ENCODE measurements around the gene NINL.
"Not testable (repeated sequence)": the region's sequence is repeated elsewhere in the genome, so short reads cannot be mapped to it uniquely, and the experiment has no call there.

Gene NINL

GRCh38 chr20:25503936-25504335 is 81.4 kb downstream of the NINL start:
- no peak for DNase-seq (ENCODE audit: low read depth in 2 of 3, low spot score in 1 of 3)

DNA sequence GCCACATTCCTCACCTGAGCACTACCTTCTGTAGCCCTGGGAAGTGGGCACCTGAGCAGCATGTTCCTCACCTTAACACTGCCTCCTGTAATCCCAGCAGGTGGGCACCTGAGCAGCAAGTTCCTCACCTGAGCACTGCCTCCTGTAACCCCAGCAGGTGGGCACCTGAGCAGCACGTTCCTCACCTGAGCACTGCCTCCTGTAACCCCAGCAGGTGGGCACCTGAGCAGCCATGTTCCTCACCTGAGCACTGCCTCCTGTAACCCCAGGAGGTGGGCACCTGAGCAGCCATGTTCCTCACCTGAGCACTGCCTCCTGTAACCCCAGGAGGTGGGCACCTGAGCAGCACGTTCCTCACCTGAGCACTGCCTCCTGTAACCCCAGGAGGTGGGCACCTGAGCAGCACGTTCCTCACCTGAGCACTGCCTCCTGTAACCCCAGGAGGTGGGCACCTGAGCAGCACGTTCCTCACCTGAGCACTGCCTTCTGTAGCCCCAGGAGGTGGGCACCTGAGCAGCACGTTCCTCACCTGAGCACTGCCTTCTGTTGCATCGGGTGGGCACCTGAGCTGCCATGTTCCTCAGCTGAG is 82.2 kb downstream of the NINL start:
- not testable (repeated sequence) for DNase-seq (ENCODE audit: low read depth in 2 of 3, low spot score in 1 of 3)

DNA sequence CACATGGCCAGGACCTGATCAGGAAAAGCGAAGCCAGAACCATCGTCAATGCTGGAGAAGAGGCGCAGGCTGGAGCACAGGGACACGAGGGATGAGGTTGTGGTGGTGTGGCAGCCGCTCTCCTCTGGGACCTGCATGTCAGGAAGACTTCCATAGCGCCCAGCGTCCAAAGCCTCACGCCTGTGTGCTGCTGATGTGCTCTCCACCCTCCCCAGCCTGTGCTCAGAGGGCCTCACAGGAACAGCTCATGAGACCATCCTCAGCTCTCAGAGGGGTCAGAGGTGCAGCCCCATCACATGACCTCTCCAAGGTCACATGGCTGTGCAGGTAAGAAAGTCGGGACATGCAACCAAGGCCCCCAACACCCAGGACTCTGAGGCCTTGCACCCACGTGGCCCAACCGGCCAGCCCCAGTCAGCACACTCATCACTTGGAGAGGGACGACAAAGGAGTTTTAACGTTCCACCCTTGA is 84.4 kb downstream of the NINL start:
- DNase-seq (ENCODE audit: low read depth in 2 of 3, low spot score in 1 of 3), result no peak

DNA sequence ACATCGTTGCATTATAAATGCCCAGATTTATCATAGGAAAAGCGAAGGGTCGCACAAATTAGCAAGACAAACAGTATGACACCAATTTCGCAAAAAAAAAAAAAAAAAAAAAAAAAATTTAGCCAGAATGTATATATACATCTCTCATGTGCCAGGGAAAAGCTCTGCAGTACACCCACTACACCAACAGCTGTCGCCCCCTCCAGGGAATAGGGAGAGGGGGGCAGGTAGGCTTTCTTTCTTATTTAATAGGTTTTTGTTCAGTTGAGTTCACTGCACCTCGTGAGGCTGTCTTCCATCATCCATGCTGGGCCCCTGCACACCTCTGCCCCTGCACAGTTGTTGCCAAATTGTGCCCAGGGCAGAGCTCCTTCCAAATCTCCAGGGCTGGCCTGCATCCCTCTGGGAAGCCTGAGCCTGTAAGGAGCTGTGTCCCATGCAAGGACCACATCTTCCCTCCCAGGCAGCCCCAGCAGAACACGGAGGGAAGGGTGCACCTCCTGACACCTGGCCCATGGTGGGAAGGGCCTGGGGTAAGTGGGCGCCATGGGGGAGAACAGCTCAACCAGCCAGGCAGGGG is 85.4 kb downstream of the NINL start:
- no peak for DNase-seq (ENCODE audit: low read depth in 2 of 3, low spot score in 1 of 3)

DNA sequence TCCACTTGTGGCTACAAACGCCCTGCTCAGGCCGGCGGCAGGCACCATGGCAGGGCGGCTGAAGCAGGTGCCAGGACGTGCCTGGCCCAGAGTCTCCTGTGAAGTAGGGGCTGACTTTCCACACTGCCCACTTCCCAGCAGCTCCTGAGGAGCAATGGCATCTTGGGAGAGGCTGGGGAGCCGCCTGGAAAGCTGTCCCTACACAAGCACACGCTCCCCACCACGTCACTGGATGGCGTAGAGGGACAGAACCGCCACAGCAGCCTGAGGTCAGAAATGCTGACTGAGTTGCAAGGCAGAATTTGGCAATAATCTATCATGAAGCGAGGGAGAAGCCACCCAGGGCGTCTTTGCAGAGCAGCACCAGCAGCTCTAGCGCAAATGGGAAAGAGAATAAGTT is 86.3 kb downstream of the NINL start:
- no peak for DNase-seq (ENCODE audit: low read depth in 2 of 3, low spot score in 1 of 3)

GRCh38 chr20:25498280-25498606 is 87.1 kb downstream of the NINL start:
- no peak for DNase-seq (ENCODE audit: low read depth in 2 of 3, low spot score in 1 of 3)

DNA sequence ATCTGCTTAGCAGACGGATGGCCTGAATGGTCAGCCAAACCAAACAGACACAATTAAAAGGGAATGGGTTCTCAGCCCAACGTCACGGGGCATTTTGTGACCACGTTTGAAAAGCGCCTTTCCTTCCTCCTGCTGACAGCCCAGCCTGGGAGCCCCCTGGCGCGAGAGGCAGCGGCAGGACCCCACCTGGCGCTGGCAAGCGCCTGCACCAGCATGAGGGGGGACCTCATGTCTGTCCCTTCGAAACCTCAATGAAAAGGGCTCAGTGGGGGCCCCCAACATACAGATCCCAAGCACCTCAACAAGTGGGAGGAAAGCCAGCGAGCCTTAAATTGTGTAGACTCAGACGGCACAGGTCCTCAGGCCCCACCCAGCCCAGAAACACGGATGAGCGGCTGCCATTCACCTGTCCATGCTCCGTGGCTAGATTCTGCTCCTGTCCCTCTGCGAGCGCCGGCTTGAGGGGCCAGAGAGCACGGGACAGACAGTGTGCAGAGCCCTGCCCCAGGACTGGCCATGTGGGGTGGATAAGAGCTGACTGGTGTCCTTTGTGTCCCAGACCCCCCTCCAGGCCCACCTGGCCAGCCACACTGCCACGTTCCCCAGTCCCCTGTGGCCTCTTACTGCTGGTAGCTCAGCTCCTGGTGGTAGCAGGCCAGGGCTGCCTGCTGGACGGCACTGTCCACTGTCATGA is 87.6 kb downstream of the NINL start:
- DNase-seq (ENCODE audit: low read depth in 2 of 3, low spot score in 1 of 3), result no peak

DNA sequence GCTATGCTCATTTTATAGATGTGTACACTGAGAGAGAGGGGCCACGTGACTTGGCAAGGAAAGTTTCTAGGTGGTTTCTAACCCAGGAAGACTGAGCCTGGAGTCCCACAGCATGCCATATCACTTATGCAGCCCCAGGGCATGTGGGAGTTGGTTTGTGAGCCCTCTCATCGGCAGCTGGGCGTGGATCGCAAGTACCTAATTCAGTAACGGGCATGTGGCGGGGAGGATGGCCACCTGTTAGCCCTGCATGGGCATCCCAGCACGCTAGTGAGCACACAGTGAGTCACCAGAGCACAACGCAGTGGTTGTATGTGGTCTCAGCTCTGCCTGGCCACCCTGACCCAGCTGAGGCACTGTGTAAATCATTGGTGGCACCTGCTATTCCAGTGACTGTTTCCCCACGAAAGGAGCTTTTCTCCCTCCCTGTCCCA is 88.3 kb downstream of the NINL start:
- DNase-seq (ENCODE audit: low read depth in 2 of 3, low spot score in 1 of 3), result no peak

DNA sequence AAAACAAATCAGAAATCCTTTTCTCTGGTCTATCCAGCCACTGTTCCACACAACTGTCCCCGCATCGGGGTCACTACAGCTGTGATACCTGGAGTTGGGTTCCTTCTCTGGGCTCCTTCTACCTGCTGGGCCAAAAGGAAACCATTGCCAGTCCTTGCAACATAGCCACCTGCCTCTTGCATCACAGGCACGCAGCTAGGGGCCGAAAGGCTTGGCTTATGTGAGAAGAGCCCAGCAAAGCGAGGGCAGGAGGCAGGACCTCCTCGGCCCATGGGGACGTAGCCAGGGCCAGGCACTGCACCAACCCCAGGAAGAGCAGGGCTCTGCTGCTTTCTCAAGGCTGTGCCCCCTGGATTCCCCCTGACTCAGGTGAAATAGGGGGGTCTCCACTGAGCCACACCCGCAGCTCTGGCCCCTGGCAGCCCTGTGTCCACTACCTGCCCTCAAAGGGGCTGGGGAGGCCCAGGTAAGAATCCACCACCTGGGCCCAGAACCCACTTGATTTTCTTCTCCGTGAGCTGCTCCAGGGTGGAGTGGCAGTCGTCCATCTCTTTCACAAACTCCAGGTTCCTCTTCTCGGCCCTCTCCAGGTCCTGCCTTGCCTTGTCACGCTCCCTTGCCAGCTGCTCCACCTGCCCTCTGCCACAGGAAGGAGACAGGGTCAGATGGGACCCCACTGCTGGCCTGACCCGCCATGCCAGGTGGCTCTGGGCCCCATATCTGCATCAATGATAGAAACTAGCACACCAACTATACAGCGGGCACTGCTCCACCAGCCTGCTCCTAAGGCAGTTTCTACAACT is 89.0 kb downstream of the NINL start:
- DNase-seq (ENCODE audit: low read depth in 2 of 3, low spot score in 1 of 3), result no peak

DNA sequence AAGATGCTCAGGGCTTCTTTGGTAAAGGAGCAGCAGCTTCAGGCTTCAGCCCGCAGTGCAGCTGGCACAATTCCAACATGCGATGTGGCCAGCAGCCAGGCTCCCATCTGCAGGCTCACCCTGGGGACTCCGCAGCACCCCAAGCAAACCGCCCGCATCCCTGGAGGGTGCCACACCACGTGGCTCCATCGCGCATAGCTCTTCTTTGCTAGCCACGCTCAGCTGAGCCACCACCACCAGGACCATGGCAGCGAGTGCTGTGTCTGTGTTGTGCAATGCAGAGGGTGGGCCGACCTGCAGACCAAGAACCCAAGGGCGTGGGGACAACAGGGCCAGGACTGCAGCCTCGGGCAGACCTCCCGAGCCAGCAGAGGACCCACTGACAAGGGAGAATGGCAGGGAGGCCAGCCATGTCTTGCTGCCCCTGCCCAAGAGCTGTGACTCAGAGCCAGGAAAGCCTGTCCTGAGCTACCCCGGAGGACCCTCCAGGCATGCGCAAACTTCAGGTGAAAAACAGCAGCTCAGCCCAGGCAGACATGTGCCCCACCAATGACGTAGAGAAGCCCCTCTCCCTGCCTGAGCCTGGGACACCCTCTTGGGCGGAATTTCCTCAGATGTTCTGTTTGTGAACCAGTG is 90.0 kb downstream of the NINL start:
- DNase-seq (ENCODE audit: low read depth in 2 of 3, low spot score in 1 of 3), result no peak

DNA sequence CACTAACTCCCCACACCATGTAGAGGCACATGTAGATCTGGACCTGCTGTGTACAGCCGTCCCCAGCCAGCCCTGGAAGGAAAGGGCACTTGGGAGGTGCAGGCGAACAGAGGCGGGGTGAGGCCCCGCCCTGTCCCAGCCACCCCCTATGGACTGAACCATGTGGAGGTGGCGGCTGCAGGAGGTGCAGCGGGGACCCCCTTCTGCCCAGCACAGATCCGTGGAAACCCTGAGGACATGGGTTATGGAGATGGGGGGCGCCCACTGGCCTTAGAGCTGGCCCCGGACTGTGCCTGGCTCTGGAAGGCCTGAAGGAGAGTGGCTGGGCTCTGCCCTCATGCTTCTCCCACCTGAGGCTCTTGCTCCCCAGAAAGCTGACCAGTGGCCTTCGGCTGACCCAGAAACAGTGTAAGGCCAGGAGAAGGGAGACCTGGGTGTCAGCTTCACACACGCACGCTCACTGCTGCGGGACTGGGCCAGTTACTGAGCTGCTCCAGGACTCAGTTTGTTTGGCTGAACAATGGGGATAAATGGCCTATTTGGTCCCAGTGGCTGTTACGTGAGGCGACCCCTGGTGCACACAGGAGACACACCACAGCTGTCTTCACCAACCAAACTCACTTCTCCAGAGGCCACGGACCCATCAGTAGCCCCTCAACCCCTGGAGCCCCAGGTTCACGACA is 90.7 kb downstream of the NINL start:
- no peak for DNase-seq (ENCODE audit: low read depth in 2 of 3, low spot score in 1 of 3)

DNA sequence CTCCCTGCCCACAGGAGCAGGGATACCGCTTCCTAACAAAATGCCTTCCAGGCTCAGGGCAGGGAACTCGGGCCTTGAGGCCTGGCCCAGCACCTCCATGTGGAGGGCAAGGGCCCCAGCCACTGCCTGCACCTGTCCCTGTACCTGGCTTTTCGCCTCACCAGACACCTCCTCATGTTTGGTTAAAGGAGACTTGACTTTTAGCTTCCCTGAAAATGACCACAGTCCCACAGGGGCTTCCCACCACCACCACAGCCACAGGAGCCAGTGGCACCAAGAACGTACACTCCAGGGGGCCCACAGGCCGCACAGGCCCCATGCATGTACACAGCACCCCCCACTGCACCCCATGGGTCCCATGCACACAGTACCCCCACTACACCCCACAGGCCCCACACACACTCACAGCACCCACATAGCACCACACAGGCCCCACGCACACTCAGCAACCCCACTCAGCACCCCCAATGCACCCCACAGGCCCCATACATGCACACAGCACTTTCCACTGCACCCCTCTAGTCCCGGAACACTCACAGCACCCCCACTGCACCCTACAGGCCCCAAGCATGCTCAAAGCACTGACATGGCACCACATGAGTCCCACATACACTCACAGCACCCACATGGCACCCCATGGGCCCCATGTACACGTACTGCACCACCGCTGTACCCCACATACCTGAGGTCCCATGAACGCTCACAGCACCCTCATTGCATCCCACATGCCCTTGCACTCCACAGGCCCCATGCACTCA is 91.4 kb downstream of the NINL start:
- no peak for DNase-seq (ENCODE audit: low read depth in 2 of 3, low spot score in 1 of 3)

- DNase-seq (ENCODE audit: low read depth in 2 of 3, low spot score in 1 of 3), result no peak
These were observed 92.2 kb downstream of the NINL start for GRCh38 chr20:25493137-25493536.

DNA sequence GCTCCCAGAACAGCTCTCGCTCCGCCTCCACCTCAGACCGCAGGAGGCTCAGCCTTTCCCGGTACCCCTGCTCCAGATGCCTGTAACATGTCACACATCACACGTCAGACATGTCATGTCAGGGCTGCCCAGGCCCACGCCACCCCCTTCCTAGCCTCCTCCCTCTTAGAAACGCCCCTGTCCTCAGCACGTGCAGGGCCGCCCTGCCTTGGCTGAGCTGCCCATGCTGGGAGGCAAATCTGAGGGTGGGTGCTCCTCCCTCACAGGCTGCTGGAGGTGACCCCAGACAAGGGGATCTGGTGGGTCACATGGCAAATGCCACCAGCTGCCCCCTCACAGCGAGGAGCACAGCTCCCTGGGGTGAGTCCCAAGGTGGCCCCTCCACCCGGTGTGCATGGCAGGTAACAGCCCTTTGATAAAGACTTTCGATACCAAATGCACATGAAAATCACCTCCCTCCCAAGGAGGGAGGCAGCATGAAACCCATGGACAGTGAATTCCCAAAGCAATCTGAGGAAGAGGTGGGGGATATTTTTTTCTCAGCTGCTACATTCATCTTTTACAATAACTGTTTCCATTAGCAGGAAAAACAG is 93.8 kb downstream of the NINL start:
- no peak for DNase-seq (ENCODE audit: low read depth in 2 of 3, low spot score in 1 of 3)

DNA sequence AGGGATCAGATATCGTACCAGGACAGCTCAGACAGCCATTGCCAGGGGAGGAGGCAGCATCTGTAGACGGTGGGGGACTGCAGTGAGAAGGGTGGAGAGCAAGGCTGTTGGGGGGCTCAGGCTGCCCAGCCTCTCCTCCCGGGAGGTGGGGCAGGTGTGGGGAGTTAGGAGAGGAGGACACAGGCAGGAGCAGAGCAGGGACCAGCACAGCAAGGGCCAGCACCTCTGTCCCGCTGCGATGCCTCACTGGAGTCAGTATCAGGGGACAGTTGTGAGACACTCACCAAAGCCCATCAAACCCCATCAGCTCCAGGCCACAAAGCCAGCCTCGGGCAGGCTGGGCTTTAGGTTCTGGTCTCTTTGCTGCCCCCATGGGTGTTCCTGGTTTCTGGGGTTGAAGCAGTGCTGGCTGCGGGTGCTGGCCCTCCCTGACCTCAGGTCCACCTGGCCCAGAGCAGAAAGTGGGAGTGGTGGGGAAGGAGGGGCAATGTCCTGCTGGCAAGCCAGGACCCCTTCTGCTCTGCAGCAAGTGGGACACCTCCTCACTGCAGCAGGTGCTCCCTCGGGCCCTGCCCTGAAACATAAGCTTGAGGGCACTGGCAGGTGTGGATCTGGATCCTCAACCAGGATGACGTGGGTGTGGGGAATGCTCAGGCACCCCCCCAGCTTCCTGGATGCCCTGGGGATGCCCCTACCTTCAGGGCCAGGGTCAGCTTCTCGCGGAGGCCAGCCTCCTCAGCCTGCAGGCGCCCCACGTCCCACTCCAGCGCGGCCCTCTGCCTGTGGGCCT is 94.5 kb downstream of the NINL start:
- no peak for DNase-seq (ENCODE audit: low read depth in 2 of 3, low spot score in 1 of 3)

GRCh38 chr20:25489221-25489871 is 96.0 kb downstream of the NINL start:
- DNase-seq (ENCODE audit: low read depth in 2 of 3, low spot score in 1 of 3), result no peak

DNA sequence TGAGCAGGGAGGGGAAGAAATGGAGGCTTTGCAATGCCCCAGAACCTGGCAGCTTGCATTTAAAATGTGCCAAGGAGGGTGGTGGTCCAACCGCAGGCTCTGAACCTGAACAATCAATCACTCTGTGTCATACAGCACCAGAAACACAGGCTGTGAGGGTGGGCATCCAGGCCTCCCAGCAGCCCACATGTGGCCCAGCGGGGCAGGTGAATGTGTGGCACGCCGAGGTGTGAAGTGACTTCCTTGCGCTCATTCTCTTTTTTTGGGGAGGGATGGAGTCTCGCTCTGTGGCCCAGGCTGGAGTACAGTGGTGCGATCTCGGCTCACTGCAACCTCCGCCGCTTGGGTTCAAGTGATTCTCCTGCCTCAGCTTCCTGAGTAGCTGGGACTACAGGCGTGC is 97.4 kb downstream of the NINL start:
- no peak for DNase-seq (ENCODE audit: low read depth in 2 of 3, low spot score in 1 of 3)

GRCh38 chr20:25487306-25487705 is 98.0 kb downstream of the NINL start:
- DNase-seq (ENCODE audit: low read depth in 2 of 3, low spot score in 1 of 3), result no peak

DNA sequence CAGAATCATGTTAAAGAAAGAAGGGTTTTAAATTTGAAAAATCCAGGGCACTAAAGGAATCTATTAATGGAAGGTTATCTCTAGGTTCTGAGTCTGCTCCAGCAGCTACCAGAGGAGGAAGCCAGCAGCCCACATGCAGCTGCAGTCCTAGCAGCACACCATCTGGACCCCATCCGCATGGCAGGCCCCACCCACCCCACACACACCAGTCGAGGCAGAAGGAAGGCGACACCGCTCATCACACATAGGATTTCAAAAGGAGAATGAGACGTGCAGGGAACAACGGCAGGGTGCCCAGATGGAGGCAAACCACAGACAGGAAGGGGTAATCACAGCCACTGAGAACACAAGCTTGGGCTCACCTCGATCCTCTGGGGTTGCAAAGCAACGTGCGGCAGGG is 99.0 kb downstream of the NINL start:
- DNase-seq (ENCODE audit: low read depth in 2 of 3, low spot score in 1 of 3), result no peak

All from stimulated activated CD4-positive, alpha-beta T cell treated with anti-CD3 and anti-CD28 coated beads, Interleukin-12 subunit alpha, Interleukin-12 subunit beta, amount 100 ng/mL, for 48 hours (primary cell).